ENCODE measurements around the gene RPP38.

RPP38 gene

GRCh38 chr10:15116225-15116624 lies 19.1 kb downstream of the RPP38 start:
- no peak overlapping the region for H3K9ac ChIP-seq (ENCODE audit: low read length)
- no peaks in the 10 kb centered on the region for H3K36me3 ChIP-seq (ENCODE audit: control insufficient read depth, insufficient read depth, low read length)
- no peaks in the 10 kb centered on the region for H3K9me3 ChIP-seq (ENCODE audit: control insufficient read depth, low read length)
- no peaks in the 10 kb centered on the region for H3K4me1 ChIP-seq (ENCODE audit: control insufficient read depth, insufficient read depth, low read length)
- no peaks in the 10 kb centered on the region for H3K27me3 ChIP-seq (ENCODE audit: control insufficient read depth, insufficient read depth, low read length)
- no peak overlapping the region for H3K4me3 ChIP-seq (ENCODE audit: low read length)

- Histone ChIP-seq H3K9ac (ENCODE audit: low read length) (no peak overlapping the region), H3K4me1 (ENCODE audit: control insufficient read depth, insufficient read depth, low read length) (peaks cover 2% of the 10 kb centered on the region), H3K27me3 (ENCODE audit: control insufficient read depth, insufficient read depth, low read length) (no peaks in the 10 kb centered on the region), H3K36me3 (ENCODE audit: control insufficient read depth, insufficient read depth, low read length) (no peaks in the 10 kb centered on the region), H3K4me3 (ENCODE audit: low read length) (no peak overlapping the region), H3K9me3 (ENCODE audit: control insufficient read depth, low read length) (no peaks in the 10 kb centered on the region)
Measured at GRCh38 chr10:15118615-15119014, 21.5 kb downstream of the RPP38 start.

GRCh38 chr10:15120523-15120922 lies 23.4 kb downstream of the RPP38 start:
- Histone ChIP-seq H3K36me3 (ENCODE audit: control insufficient read depth, insufficient read depth, low read length) (no peaks in the 10 kb centered on the region), H3K9me3 (ENCODE audit: control insufficient read depth, low read length) (no peaks in the 10 kb centered on the region), H3K27me3 (ENCODE audit: control insufficient read depth, insufficient read depth, low read length) (no peaks in the 10 kb centered on the region), H3K4me1 (ENCODE audit: control insufficient read depth, insufficient read depth, low read length) (peaks cover 5% of the 10 kb centered on the region), H3K4me3 (ENCODE audit: low read length) (no peak overlapping the region), H3K9ac (ENCODE audit: low read length) (no peak overlapping the region)

- Histone ChIP-seq H3K9ac (ENCODE audit: low read length) (no peak overlapping the region), H3K27me3 (ENCODE audit: control insufficient read depth, insufficient read depth, low read length) (no peaks in the 10 kb centered on the region), H3K4me1 (ENCODE audit: control insufficient read depth, insufficient read depth, low read length) (peaks cover 5% of the 10 kb centered on the region), H3K36me3 (ENCODE audit: control insufficient read depth, insufficient read depth, low read length) (no peaks in the 10 kb centered on the region), H3K9me3 (ENCODE audit: control insufficient read depth, low read length) (no peaks in the 10 kb centered on the region), H3K4me3 (ENCODE audit: low read length) (no peak overlapping the region)
Measured at GRCh38 chr10:15121707-15122106, 24.6 kb downstream of the RPP38 start.

DNA sequence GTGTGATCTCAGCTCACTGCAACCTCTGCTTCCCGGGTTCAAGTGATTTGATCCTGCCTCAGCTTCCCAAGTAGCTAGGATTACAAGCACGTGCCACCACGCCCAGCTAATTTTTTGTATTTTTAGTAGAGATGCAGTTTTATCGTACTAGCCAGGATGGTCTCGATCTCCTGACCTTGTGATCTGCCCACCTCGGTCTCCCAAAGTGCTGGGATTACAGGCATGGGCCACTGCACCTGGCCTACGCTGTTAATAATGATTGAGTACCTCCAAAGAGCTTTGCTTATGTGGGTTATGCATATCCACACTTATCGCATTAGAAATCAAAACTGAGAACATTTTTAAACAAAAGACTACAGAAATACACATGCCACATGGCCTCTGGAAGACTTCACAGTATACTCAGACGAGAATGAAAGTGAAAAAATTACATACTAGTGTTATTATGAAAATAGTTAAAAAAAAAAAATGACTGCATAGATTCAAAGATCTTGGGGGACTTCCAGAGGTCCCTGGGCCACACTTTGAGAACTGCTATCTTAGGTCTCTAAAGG lies 25.4 kb downstream of the RPP38 start:
- H3K9me3 ChIP-seq (ENCODE audit: control insufficient read depth, low read length) = no peaks in the 10 kb centered on the region
- no peaks in the 10 kb centered on the region for H3K36me3 ChIP-seq (ENCODE audit: control insufficient read depth, insufficient read depth, low read length)
- peaks cover 5% of the 10 kb centered on the region for H3K4me1 ChIP-seq (ENCODE audit: control insufficient read depth, insufficient read depth, low read length)
- H3K4me3 ChIP-seq (ENCODE audit: low read length) = no peak overlapping the region
- H3K27me3 ChIP-seq (ENCODE audit: control insufficient read depth, insufficient read depth, low read length) = no peaks in the 10 kb centered on the region
- no peak overlapping the region for H3K9ac ChIP-seq (ENCODE audit: low read length)

DNA sequence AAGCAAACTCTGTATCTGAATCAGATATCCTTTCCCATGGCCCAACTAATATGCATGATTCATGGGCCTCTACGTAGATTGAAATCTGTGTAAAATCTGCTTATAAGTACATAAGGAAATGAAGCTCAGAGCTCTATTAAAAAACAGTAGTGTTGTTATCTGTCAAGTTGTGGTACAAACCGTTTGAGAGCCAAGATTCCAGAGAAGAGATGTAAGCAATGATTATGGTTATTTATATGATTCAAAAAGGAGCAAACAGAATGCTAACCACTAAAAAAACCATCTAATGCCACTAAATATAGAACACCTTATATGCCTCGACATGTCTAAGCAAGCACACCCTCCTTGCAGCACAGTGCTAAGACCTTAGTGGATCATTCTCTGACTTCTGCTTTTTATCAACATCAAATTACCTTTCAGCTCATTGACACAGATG lies 26.6 kb downstream of the RPP38 start:
- Histone ChIP-seq H3K9me3 (ENCODE audit: control insufficient read depth, low read length) (no peaks in the 10 kb centered on the region), H3K27me3 (ENCODE audit: control insufficient read depth, insufficient read depth, low read length) (no peaks in the 10 kb centered on the region), H3K4me1 (ENCODE audit: control insufficient read depth, insufficient read depth, low read length) (peaks cover 5% of the 10 kb centered on the region), H3K36me3 (ENCODE audit: control insufficient read depth, insufficient read depth, low read length) (no peaks in the 10 kb centered on the region), H3K9ac (ENCODE audit: low read length) (no peak overlapping the region), H3K4me3 (ENCODE audit: low read length) (no peak overlapping the region)

DNA sequence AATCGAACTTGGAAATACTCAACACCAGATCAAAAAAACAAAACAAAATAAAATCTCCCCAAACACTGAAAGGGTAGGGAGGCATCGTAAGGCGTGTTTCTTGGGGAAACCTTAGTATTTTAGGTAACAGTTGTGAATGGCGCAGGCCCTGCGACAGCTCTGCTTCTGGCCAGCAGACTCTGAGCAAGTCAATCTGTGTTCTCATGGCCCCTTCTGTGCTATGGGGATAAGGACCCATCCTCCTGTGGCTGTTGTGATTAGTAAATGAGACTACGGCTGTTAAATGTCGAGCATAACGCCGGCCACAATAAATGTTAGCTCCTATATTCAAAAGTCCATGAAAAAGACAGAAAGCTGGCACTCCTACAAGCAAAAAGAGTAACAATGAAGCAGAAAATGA lies 27.0 kb downstream of the RPP38 start:
- H3K36me3 ChIP-seq (ENCODE audit: control insufficient read depth, insufficient read depth, low read length) = no peaks in the 10 kb centered on the region
- no peaks in the 10 kb centered on the region for H3K9me3 ChIP-seq (ENCODE audit: control insufficient read depth, low read length)
- peaks cover 5% of the 10 kb centered on the region for H3K4me1 ChIP-seq (ENCODE audit: control insufficient read depth, insufficient read depth, low read length)
- H3K27me3 ChIP-seq (ENCODE audit: control insufficient read depth, insufficient read depth, low read length) = no peaks in the 10 kb centered on the region
- H3K4me3 ChIP-seq (ENCODE audit: low read length) = no peak overlapping the region
- H3K9ac ChIP-seq (ENCODE audit: low read length) = no peak overlapping the region

- H3K4me1 ChIP-seq (ENCODE audit: control insufficient read depth, insufficient read depth, low read length) = peaks cover 5% of the 10 kb centered on the region
- H3K4me3 ChIP-seq (ENCODE audit: low read length) = no peak overlapping the region
- no peaks in the 10 kb centered on the region for H3K36me3 ChIP-seq (ENCODE audit: control insufficient read depth, insufficient read depth, low read length)
- no peaks in the 10 kb centered on the region for H3K27me3 ChIP-seq (ENCODE audit: control insufficient read depth, insufficient read depth, low read length)
- no peaks in the 10 kb centered on the region for H3K9me3 ChIP-seq (ENCODE audit: control insufficient read depth, low read length)
- no peak overlapping the region for H3K9ac ChIP-seq (ENCODE audit: low read length)
Measured at GRCh38 chr10:15124908-15125307, 27.8 kb downstream of the RPP38 start.

DNA sequence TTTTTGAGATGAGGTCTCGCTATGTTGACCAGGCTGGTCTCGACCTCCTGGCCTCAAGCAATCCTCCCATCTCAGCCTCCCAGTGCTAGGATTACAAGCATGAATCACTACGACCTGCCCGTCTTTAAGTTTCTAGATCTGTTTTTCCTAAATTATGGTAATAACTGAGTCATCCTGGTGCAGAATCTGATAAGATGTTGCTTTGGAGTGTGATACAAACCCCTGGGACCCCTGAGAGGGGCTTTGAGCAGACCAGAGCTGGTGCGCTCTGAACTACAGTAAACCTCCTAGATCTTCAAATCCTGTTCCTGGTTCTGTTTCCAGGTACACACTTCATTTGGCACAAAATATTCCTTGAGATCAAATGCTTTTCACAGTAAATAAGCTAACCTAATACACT lies 34.2 kb downstream of the RPP38 start:
- no peaks in the 10 kb centered on the region for H3K36me3 ChIP-seq (ENCODE audit: control insufficient read depth, insufficient read depth, low read length)
- H3K4me1 ChIP-seq (ENCODE audit: control insufficient read depth, insufficient read depth, low read length) = no peaks in the 10 kb centered on the region
- H3K27me3 ChIP-seq (ENCODE audit: control insufficient read depth, insufficient read depth, low read length) = no peaks in the 10 kb centered on the region
- no peak overlapping the region for H3K9ac ChIP-seq (ENCODE audit: low read length)
- no peak overlapping the region for H3K4me3 ChIP-seq (ENCODE audit: low read length)
- H3K9me3 ChIP-seq (ENCODE audit: control insufficient read depth, low read length) = no peaks in the 10 kb centered on the region

DNA sequence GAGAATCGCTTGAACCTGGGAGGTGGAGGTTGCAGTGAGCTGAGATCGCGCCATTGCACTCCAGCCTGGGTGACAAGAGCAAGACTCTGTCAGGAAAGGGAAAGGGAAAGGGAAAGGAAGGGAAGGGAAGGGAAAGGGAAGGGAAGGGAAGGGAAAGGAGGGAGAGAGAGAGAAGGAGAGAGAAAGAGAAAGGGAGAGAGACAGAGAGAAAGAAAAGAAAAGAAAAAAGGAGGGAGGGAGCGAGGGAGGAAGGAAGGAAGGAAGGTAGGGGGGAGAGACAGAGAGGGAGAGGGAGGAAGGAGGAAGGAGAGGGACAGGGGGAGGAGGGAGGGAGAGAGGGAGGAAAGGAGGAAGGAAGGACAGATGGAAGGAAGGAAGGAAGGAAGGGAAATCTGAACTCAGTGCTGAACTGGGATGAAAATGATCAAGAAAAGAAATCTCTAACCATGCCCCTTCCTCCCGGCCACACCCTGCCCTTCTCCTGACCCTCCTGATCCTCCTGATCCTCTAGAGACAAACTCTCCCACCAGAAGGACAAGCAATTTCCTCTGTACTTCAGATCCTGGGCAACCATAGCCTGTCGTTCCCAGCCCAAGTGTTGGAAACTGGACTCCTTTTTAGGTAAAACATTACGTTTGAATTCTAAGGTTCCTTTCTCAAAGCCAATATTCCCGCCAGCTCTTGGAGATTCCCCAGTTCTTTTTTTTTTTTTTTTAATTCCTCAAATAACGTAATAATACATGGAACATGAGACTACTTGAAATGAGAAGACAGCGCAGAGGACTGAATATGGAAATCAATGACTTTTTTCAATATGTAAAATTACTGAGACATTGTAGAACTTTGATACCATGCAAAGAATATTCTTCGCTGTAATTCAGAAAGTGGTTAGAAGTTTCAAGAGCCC lies 39.2 kb downstream of the RPP38 start:
- no peak overlapping the region for H3K9ac ChIP-seq (ENCODE audit: low read length)
- no peaks in the 10 kb centered on the region for H3K4me1 ChIP-seq (ENCODE audit: control insufficient read depth, insufficient read depth, low read length)
- H3K27me3 ChIP-seq (ENCODE audit: control insufficient read depth, insufficient read depth, low read length) = no peaks in the 10 kb centered on the region
- no peak overlapping the region for H3K4me3 ChIP-seq (ENCODE audit: low read length)
- no peaks in the 10 kb centered on the region for H3K36me3 ChIP-seq (ENCODE audit: control insufficient read depth, insufficient read depth, low read length)
- no peaks in the 10 kb centered on the region for H3K9me3 ChIP-seq (ENCODE audit: control insufficient read depth, low read length)

DNA sequence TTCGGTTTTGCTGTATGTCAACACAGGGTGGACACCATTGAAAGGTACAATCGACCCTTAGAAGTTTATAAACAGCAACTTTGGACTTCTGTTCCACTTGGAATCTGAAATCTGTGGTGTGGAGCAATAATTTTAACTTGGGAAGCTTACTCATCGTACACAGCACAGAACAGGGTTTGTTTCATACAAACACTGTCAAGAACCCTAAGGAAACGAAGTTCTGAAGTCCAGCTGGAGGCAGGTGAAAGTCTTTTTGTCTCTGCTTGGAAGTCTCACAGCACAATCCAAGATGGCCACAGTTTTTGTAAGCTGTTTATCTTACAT lies 39.8 kb downstream of the RPP38 start:
- no peaks in the 10 kb centered on the region for H3K9me3 ChIP-seq (ENCODE audit: control insufficient read depth, low read length)
- H3K27me3 ChIP-seq (ENCODE audit: control insufficient read depth, insufficient read depth, low read length) = no peaks in the 10 kb centered on the region
- H3K4me3 ChIP-seq (ENCODE audit: low read length) = no peak overlapping the region
- H3K9ac ChIP-seq (ENCODE audit: low read length) = no peak overlapping the region
- no peaks in the 10 kb centered on the region for H3K4me1 ChIP-seq (ENCODE audit: control insufficient read depth, insufficient read depth, low read length)
- H3K36me3 ChIP-seq (ENCODE audit: control insufficient read depth, insufficient read depth, low read length) = no peaks in the 10 kb centered on the region

DNA sequence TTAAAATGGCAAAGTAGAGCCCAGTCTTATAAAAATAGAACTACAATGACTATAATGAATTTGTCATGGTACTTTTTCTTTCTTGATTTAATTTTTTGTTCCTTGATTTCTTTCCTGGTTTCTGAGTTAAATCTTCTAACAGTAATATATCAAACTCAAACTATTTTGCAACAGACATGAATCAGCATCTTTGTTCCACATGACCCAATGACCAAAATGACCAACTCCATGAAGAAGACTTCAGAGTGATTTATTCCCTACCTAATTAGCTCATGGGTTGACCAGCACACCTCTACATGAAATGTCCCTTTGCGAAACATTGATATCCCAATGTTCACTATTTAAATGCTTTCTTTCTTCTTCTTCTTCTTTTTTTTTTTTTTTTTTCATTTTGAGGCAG lies 40.5 kb downstream of the RPP38 start:
- Histone ChIP-seq H3K9ac (ENCODE audit: low read length) (no peak overlapping the region), H3K36me3 (ENCODE audit: control insufficient read depth, insufficient read depth, low read length) (no peaks in the 10 kb centered on the region), H3K4me1 (ENCODE audit: control insufficient read depth, insufficient read depth, low read length) (no peaks in the 10 kb centered on the region), H3K4me3 (ENCODE audit: low read length) (no peak overlapping the region), H3K27me3 (ENCODE audit: control insufficient read depth, insufficient read depth, low read length) (no peaks in the 10 kb centered on the region), H3K9me3 (ENCODE audit: control insufficient read depth, low read length) (no peaks in the 10 kb centered on the region)
